Activated T-helper 2 cell treated with anti-CD3 and anti-CD28 coated beads, Interferon-gamma antibody, Interleukin-2, Interleukin-4, amounts not matched to agents 10 μg/mL and 5 μg/mL and 100 μg/mL, durations not matched to agents 14 hours and 24 hours and 36 hours (primary cell): Measurements from ENCODE around the gene FBXO10. TPM values are rescaled to one million over a fixed set of nuclear protein-coding genes. Genes with fewer than 3 reads are reported as not detected.
A peak's percentile ranks its signal among the peaks of the same experiment; 100 is the strongest.

ENCODE experiments used
- DNase-seq: peaks from one replicate; pipeline ENCODE4 v3.0.0; 2021; ENCODE audit warnings: low spot score
- H3K27ac Mint-ChIP-seq: one replicate; pipeline ENCODE4 v1.8.0; 2021; ENCODE audit warnings: mixed read lengths
- H3K27me3 Mint-ChIP-seq: one replicate; pipeline ENCODE4 v1.8.0; 2021; ENCODE audit warnings: low read depth, mixed read lengths
- H3K36me3 Mint-ChIP-seq: one replicate; pipeline ENCODE4 v1.8.0; 2021; ENCODE audit warnings: low read depth, mixed read lengths
- H3K4me1 Mint-ChIP-seq: one replicate; pipeline ENCODE4 v1.8.0; 2021; ENCODE audit warnings: low read depth, mixed read lengths
- H3K4me3 Mint-ChIP-seq: one replicate; pipeline ENCODE4 v1.8.0; 2021; ENCODE audit warnings: low read depth, mild to moderate bottlenecking, moderate library complexity, mixed read lengths
- H3K9me3 Mint-ChIP-seq: one replicate; pipeline ENCODE4 v1.8.0; 2021; ENCODE audit warnings: mixed read lengths
- intact Hi-C: fragments of 100-400 bp; cut with micrococcal nuclease; formaldehyde crosslinking; loops from one replicate; pipeline ENCODE4 v1.15.1; 2023
- total RNA-seq: library from RNA; stranded (reverse); gene quantifications from 2 replicates; pipeline ENCODE4 v1.2.3, GENCODE V29; 2022

Gene FBXO10
- total RNA-seq, 1 donor from 2014 or later = 2.4 TPM

GRCh38 chr9:37582548-37583157 lies 6.5 kb upstream of the FBXO10 start:
- Mint-ChIP-seq H3K27me3 (no peaks in the 10 kb centered on the region), H3K9me3 (no peaks in the 10 kb centered on the region), H3K36me3 (peaks cover 56% of the 10 kb centered on the region), H3K4me3 (no peak overlapping the region), H3K27ac (no peak overlapping the region), H3K4me1 (peaks cover 7% of the 10 kb centered on the region)
- intact Hi-C loops = no loop called here
- DNase-seq = no peak

- H3K27me3 Mint-ChIP-seq = peaks cover 15% of the 10 kb centered on the region
- no peak for DNase-seq
- peak overlapping the region; percentile 72 for H3K4me3 Mint-ChIP-seq
- no peaks in the 10 kb centered on the region for H3K9me3 Mint-ChIP-seq
- peaks cover 14% of the 10 kb centered on the region for H3K36me3 Mint-ChIP-seq
- intact Hi-C loops = loop anchor here (5.0 kb wide), 1 partner anchor 88 kb away; the partner anchor contains the start of gene POLR1E
- peaks cover 12% of the 10 kb centered on the region for H3K4me1 Mint-ChIP-seq
- no peak overlapping the region for H3K27ac Mint-ChIP-seq
Observed at GRCh38 chr9:37575511-37575914, 667 bp downstream of the FBXO10 start.

- no peak overlapping the region for H3K27ac Mint-ChIP-seq
Observed at GRCh38 chr9:37575001-37575400, 1.2 kb downstream of the FBXO10 start.

GRCh38 chr9:37574241-37574721 lies 1.9 kb downstream of the FBXO10 start:
- no peak for DNase-seq
- H3K4me1 Mint-ChIP-seq = peaks cover 12% of the 10 kb centered on the region
- intact Hi-C loops = no loop called here
- H3K27me3 Mint-ChIP-seq = peaks cover 15% of the 10 kb centered on the region
- H3K27ac Mint-ChIP-seq = no peak overlapping the region
- H3K36me3 Mint-ChIP-seq = peaks cover 11% of the 10 kb centered on the region
- H3K4me3 Mint-ChIP-seq = no peak overlapping the region
- no peaks in the 10 kb centered on the region for H3K9me3 Mint-ChIP-seq

More at GRCh38 chr9:37575001-37575400, 1.2 kb downstream of the FBXO10 start:
- H3K27me3 Mint-ChIP-seq = peaks cover 15% of the 10 kb centered on the region
- no peak for DNase-seq
- H3K4me3 Mint-ChIP-seq = no peak overlapping the region
- peaks cover 12% of the 10 kb centered on the region for H3K4me1 Mint-ChIP-seq
- H3K36me3 Mint-ChIP-seq = peaks cover 11% of the 10 kb centered on the region
- intact Hi-C loops = loop anchor here (5.0 kb wide), 1 partner anchor 88 kb away; the partner anchor contains the start of gene POLR1E
- no peaks in the 10 kb centered on the region for H3K9me3 Mint-ChIP-seq

GRCh38 chr9:37571282-37571681 lies 4.9 kb downstream of the FBXO10 start:
- H3K4me3 Mint-ChIP-seq = no peak overlapping the region
- no peak for DNase-seq
- H3K9me3 Mint-ChIP-seq = no peaks in the 10 kb centered on the region
- no peaks in the 10 kb centered on the region for H3K36me3 Mint-ChIP-seq
- peaks cover 9% of the 10 kb centered on the region for H3K4me1 Mint-ChIP-seq
- peaks cover 15% of the 10 kb centered on the region for H3K27me3 Mint-ChIP-seq
- no peak overlapping the region for H3K27ac Mint-ChIP-seq
- intact Hi-C loops = no loop called here

GRCh38 chr9:37566716-37567115 lies 9.5 kb downstream of the FBXO10 start:
- Mint-ChIP-seq H3K27ac (no peak overlapping the region), H3K27me3 (no peaks in the 10 kb centered on the region), H3K9me3 (peaks cover 22% of the 10 kb centered on the region), H3K4me3 (no peak overlapping the region), H3K36me3 (peaks cover 14% of the 10 kb centered on the region), H3K4me1 (peaks cover 3% of the 10 kb centered on the region)
- intact Hi-C loops = no loop called here
- no peak for DNase-seq

GRCh38 chr9:37565661-37566618 lies 10.2 kb downstream of the FBXO10 start:
- Mint-ChIP-seq H3K27ac (no peak overlapping the region), H3K4me3 (no peak overlapping the region), H3K9me3 (peaks cover 22% of the 10 kb centered on the region), H3K36me3 (peaks cover 14% of the 10 kb centered on the region), H3K4me1 (peaks cover 3% of the 10 kb centered on the region), H3K27me3 (no peaks in the 10 kb centered on the region)
- intact Hi-C loops = no loop called here
- DNase-seq = no peak

GRCh38 chr9:37564916-37565315 lies 11.3 kb downstream of the FBXO10 start:
- Mint-ChIP-seq H3K4me1 (peaks cover 3% of the 10 kb centered on the region), H3K9me3 (peaks cover 22% of the 10 kb centered on the region), H3K36me3 (peaks cover 14% of the 10 kb centered on the region), H3K4me3 (no peak overlapping the region), H3K27me3 (no peaks in the 10 kb centered on the region), H3K27ac (no peak overlapping the region)
- intact Hi-C loops = no loop called here
- no peak for DNase-seq

GRCh38 chr9:37563806-37564513 lies 12.2 kb downstream of the FBXO10 start:
- H3K4me1 Mint-ChIP-seq = peaks cover 3% of the 10 kb centered on the region

GRCh38 chr9:37562826-37563225 lies 13.4 kb downstream of the FBXO10 start:
- intact Hi-C loops = no loop called here
- Mint-ChIP-seq H3K27ac (no peak overlapping the region), H3K4me1 (peaks cover 3% of the 10 kb centered on the region), H3K27me3 (no peaks in the 10 kb centered on the region), H3K9me3 (peaks cover 22% of the 10 kb centered on the region), H3K36me3 (peaks cover 14% of the 10 kb centered on the region), H3K4me3 (no peak overlapping the region)
- no peak for DNase-seq

More at GRCh38 chr9:37563806-37564513, 12.2 kb downstream of the FBXO10 start:
- H3K36me3 Mint-ChIP-seq = peaks cover 14% of the 10 kb centered on the region
- H3K27ac Mint-ChIP-seq = no peak overlapping the region
- intact Hi-C loops = no loop called here
- H3K27me3 Mint-ChIP-seq = no peaks in the 10 kb centered on the region
- peaks cover 22% of the 10 kb centered on the region for H3K9me3 Mint-ChIP-seq
- no peak overlapping the region for H3K4me3 Mint-ChIP-seq
- DNase-seq = no peak

- Mint-ChIP-seq H3K27me3 (no peaks in the 10 kb centered on the region), H3K36me3 (peaks cover 14% of the 10 kb centered on the region), H3K4me3 (no peak overlapping the region), H3K4me1 (peaks cover 3% of the 10 kb centered on the region), H3K9me3 (peaks cover 22% of the 10 kb centered on the region), H3K27ac (no peak overlapping the region)
- no peak for DNase-seq
- intact Hi-C loops = no loop called here
Observed at GRCh38 chr9:37561682-37562081, 14.5 kb downstream of the FBXO10 start.

GRCh38 chr9:37559855-37560592 lies 16.2 kb downstream of the FBXO10 start:
- intact Hi-C loops = no loop called here
- Mint-ChIP-seq H3K27ac (no peak overlapping the region), H3K4me1 (peaks cover 3% of the 10 kb centered on the region), H3K36me3 (peaks cover 12% of the 10 kb centered on the region), H3K9me3 (peaks cover 17% of the 10 kb centered on the region), H3K27me3 (no peaks in the 10 kb centered on the region), H3K4me3 (no peak overlapping the region)
- no peak for DNase-seq
